ENCODE measurements around the gene KLB.
"Not testable (repeated sequence)": the region's sequence is repeated elsewhere in the genome, so short reads cannot be mapped to it uniquely, and the experiment has no call there.

The KLB gene

GRCh38 chr4:39406763-39407583 lies at the start of gene KLB:
Gene KLB (plus strand): TSS chr4:39406930. CDS start chr4:39406950, 20 bp downstream.
- DNase-seq: no peak

- no peak for DNase-seq
Measured at GRCh38 chr4:39357002-39357401, 49.7 kb upstream of the KLB start.

GRCh38 chr4:39360611-39361010 lies 46.1 kb upstream of the KLB start:
- DNase-seq: not testable (repeated sequence)

DNA sequence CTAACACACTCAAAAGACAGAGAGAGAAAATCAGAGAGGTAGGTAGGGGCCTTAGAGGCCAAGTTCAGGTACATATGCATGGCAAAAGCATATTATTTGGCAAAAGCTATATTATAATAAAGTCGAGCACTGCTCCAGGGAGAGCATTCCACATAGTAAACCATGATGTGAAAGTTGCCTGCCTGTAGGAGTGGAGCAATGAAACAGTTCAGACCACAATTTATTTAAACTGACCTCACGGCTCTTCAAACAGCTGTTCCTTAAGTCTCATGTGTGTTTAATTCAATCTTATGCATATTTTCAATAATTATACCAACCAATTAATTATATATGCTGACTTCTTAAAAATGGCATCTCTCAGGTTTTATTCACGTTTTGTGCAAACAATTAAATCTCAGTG lies 43.9 kb upstream of the KLB start:
- no peak for DNase-seq

GRCh38 chr4:39363773-39364393 lies 42.8 kb upstream of the KLB start:
- no peak for DNase-seq

DNA sequence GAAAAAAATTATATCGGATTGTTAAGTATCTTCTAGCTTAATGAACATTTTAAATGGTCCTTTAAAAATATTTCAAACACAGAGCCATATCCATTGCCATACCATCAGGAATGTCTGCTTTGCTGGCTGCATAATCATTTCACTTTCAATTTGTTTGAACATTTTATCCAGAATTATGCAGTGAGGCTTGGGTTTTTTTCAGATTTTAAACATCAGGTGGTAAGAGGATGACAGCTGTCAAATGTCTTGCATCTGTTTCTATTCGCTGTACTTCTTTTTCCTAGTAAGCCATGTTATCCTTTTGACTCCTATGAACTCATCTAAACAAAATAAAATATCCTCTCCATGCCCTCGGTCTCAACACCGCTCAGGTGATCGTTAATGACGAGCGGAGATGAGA lies 41.4 kb upstream of the KLB start:
- no peak for DNase-seq

DNA sequence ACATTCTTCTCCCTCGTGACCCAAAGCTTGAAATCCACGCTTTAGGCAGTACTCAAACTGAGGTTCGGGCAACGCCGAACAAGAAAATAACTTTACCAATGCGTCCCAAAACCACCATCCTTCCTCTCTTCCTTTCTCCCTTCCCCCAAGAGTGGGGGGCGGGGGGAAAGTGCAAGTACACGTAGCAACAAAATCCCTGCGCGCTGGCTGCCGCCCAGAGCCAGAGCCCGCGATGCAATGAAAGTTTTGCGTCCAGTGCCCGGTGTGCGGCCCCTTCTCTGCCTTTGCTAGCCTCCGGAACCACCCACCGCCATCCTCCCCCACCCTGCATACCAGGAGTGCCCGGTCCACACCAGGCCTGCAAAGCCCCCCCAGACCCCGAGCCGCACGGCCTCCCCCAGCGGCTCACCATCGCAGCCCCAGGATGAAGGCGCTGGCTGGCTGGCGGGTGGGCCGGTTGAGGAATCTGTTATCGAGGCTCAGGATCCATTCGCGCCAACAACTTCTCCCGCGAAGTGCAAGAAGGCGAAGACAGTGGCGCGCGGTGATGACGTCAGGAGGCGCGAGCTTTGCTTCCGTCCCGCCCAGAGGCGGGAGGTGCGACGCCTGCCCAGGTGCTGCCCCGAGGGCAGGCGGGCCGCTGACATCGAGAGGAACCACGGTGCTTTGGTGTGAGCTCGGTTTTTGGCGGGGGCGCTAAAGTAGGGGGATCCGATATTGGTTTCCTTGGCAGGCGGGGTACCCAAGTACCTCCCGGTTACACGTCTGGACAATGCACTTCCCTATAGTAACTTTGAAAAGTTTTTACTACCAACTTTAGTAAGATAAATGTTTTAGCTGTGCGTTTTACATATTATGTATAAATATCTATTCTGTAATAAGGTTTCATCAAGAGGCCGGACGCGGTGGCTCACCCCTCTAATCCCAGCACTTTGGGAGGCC lies 40.6 kb upstream of the KLB start, which contains the start of gene RFC1:
TSS of gene RFC1 (minus strand) at position 533 of the 942 bp plus-strand sequence. CDS start at position 412, 121 bp downstream.
- DNase-seq: peak; percentile 77

DNA sequence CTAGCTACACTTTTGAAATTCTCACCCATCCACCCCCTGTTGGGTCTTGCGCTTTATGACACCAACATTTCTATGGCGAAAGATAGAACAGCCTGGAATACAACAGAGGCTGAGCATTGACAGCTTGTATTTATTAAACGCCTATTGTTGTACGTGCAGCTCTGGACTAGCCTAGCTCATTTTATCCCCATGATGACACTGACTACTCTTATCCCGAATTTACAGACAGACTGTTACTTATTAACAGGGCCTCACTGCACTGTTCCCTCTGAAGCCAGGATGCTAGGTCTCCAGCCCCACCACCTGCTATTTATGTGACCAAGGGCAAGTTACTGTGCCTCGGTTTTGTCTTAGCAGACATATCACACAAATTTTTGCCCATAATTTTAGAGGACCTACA lies 39.6 kb upstream of the KLB start:
- no peak for DNase-seq

- DNase-seq: no peak
Measured at GRCh38 chr4:39369301-39369700, 37.4 kb upstream of the KLB start.

- not testable (repeated sequence) for DNase-seq
Measured at GRCh38 chr4:39371209-39371608, 35.5 kb upstream of the KLB start.

DNA sequence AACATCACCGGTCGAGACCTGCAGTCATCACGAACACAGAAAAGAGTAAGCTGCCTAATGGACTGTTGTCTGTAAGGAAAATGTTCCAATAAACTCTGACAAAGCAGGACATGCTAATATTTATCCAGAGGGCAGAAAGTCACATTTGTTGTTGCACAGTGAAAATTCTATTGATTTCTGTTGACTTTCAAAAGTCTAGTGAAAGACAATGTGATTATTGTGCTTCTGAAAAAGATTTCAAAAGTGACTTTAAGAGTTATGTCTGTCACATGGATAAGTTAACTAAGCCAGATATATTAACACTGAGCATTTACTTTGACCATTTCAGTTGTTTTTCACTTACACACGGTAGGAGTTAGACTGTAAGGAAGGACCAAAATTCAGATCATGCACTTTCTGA lies 31.3 kb upstream of the KLB start:
- DNase-seq: no peak

- no peak for DNase-seq
Measured at GRCh38 chr4:39383690-39384089, 23.0 kb upstream of the KLB start.

- DNase-seq: no peak
Measured at GRCh38 chr4:39384563-39384962, 22.2 kb upstream of the KLB start.

DNA sequence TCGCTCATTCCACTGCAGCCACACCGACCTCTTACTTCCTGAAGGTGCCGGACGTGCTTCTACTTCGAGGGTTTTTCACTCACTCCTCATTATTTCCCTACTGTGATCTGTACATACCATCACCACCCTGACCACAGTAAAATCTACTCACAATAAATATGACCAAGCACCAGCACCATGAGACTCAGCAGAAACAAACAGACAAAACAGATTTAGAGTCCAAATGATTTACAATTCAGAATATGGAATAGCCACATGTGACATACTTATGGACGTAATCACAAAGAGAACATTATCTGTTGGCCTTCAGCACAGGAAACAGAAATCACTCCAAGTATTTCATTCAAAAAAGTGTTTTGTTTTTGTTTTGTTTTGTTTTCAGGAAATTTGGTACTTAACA lies 16.1 kb upstream of the KLB start:
- DNase-seq: no peak

- no peak for DNase-seq
Measured at GRCh38 chr4:39394706-39395105, 12.0 kb upstream of the KLB start.

GRCh38 chr4:39401640-39402039 lies 5.1 kb upstream of the KLB start:
- not testable (repeated sequence) for DNase-seq

DNA sequence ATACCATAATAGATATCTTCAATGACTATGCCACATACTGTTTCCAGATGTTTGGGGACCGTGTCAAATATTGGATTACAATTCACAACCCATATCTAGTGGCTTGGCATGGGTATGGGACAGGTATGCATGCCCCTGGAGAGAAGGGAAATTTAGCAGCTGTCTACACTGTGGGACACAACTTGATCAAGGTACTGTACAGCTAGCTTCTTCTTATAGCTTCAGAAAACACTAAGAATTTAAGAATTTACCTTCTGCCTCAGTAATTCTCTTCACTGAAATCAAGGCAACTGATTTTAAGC lies 805 bp downstream of the KLB start:
- no peak for DNase-seq

GRCh38 chr4:39410415-39410814 lies 3.7 kb downstream of the KLB start:
- no peak for DNase-seq

- not testable (repeated sequence) for DNase-seq
Measured at GRCh38 chr4:39411561-39411960, 4.8 kb downstream of the KLB start.

DNA sequence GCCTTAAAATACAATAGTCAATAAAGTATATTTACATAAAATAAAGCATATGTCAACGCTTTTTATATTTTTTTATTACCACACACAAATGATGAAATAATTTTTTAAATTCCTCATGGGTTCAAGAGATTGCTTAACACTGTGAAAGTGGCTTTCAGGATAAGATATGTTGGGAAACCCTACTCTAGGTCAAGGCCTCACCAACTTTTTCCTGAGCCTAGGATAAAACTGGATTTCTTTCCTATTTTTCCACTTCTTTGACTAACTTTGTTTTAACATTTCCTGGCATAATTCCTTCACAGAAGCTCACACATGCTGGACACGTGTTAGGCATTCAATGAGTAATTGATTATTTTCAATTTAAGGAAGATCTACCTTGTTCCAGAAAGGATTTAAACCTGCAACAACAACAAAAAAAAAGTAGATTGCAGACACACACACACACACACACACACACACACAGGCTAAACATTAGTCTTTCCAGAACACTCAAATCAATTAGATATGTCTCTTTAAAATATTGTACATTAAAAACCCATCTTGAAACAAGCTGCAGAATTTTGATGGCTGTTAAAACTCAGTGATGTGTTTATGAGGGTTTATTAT lies 9.1 kb downstream of the KLB start:
- DNase-seq: no peak

GRCh38 chr4:39422247-39422646 lies 15.5 kb downstream of the KLB start:
- no peak for DNase-seq

DNA sequence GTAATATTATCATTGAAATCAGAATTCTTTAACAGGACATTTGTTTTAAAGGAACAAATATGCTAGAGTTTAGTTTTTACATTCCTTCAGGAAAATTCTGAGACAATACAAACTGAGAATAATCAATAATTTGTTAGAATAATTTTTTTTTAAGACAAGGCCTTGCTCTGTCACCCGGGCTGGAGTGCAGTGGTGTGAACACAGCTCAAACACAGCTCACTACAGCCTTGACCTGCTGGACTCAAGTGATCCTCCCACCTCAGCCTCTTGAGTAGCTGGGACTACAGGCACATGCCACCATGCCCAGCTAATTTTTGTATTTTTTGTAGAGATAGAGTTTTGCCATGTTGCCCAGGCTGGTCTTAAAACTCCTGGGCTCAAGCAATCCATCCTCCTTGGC lies 18.6 kb downstream of the KLB start:
- DNase-seq: not testable (repeated sequence)

- DNase-seq: no peak
Measured at GRCh38 chr4:39426728-39427127, 20.0 kb downstream of the KLB start.
